ENCODE measurements around the gene UST. TPM values are rescaled to one million over a fixed set of nuclear protein-coding genes. Genes with fewer than 3 reads are reported as not detected.

Gene UST
- polyA plus RNA-seq, 1 donor from 2014 or later, result 7.5 TPM

DNA sequence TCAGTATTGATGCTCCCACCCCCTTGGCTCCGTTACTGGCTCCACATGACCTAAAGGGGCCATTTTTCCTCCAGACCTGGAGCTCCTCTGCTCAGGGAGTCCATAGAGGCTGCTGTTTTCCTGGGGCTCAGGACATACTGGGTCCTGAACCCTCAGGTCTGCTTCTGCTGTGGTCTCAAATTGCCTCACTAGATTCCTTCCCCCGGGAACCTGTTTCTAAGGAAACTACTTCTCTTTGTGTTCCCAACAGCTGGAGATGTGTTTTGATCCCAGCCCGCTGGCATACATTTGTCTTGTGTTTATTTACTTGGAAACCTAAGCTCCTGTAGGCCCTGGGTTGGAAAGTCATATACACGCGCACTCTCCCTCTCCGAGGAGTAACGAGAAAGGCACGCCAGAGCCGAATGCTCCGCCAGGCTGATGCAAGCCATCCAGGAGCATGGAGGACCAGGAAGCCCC, 222.8 kb downstream of the UST start:
- H4K20me1 ChIP-seq (ENCODE audit: insufficient read depth), result no peaks in the 10 kb centered on the region
- no peaks in the 10 kb centered on the region for H3K79me2 ChIP-seq (replicated peaks; ENCODE audit: insufficient read depth, low read length)
- H3K9me2 ChIP-seq (ENCODE audit: insufficient read depth, low read length), result no peaks in the 10 kb centered on the region
- no peaks in the 10 kb centered on the region for H3F3A ChIP-seq (ENCODE audit: insufficient read depth, low read length, poor library complexity, severe bottlenecking)
- no peaks in the 10 kb centered on the region for H3K36me3 ChIP-seq (ENCODE audit: insufficient read depth, low read length)
- no peak overlapping the region for H3K9ac ChIP-seq (ENCODE audit: low read length)
- H3K27ac ChIP-seq (ENCODE audit: low read length), result no peak overlapping the region
- H3K4me2 ChIP-seq (ENCODE audit: low read length), result no peak overlapping the region
- no peak overlapping the region for H2AFZ ChIP-seq (ENCODE audit: low read depth, low read length)
- H3K9me3 ChIP-seq (ENCODE audit: low read length), result no peaks in the 10 kb centered on the region
- H3K4me3 ChIP-seq (ENCODE audit: low read length), result no peak overlapping the region
- TF ChIP-seq EZH2 (IDR thresholded peaks at IDR 0.05; ENCODE audit: borderline replicate concordance, insufficient read depth, low read length, poor library complexity, severe bottlenecking) (no peak), POLR2AphosphoS5 (IDR thresholded peaks at IDR 0.05) (peak; percentile 14)
- TF ChIP-seq, protein P1, sequence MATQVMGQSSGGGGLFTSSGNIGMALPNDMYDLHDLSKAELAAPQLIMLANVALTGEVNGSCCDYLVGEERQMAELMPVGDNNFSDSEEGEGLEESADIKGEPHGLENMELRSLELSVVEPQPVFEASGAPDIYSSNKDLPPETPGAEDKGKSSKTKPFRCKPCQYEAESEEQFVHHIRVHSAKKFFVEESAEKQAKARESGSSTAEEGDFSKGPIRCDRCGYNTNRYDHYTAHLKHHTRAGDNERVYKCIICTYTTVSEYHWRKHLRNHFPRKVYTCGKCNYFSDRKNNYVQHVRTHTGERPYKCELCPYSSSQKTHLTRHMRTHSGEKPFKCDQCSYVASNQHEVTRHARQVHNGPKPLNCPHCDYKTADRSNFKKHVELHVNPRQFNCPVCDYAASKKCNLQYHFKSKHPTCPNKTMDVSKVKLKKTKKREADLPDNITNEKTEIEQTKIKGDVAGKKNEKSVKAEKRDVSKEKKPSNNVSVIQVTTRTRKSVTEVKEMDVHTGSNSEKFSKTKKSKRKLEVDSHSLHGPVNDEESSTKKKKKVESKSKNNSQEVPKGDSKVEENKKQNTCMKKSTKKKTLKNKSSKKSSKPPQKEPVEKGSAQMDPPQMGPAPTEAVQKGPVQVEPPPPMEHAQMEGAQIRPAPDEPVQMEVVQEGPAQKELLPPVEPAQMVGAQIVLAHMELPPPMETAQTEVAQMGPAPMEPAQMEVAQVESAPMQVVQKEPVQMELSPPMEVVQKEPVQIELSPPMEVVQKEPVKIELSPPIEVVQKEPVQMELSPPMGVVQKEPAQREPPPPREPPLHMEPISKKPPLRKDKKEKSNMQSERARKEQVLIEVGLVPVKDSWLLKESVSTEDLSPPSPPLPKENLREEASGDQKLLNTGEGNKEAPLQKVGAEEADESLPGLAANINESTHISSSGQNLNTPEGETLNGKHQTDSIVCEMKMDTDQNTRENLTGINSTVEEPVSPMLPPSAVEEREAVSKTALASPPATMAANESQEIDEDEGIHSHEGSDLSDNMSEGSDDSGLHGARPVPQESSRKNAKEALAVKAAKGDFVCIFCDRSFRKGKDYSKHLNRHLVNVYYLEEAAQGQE (IDR thresholded peaks at IDR 0.05; ENCODE audit: borderline replicate concordance), result no peak
- H3K27me3 ChIP-seq (ENCODE audit: insufficient read depth, low read depth, low read length), result no peaks in the 10 kb centered on the region

GRCh38 chr6:148971031-148971927, 224.4 kb downstream of the UST start:
- Histone ChIP-seq H3K27me3 (ENCODE audit: insufficient read depth, low read depth, low read length) (no peaks in the 10 kb centered on the region), H3K4me2 (ENCODE audit: low read length) (no peak overlapping the region), H3F3A (ENCODE audit: insufficient read depth, low read length, poor library complexity, severe bottlenecking) (no peaks in the 10 kb centered on the region)

More at GRCh38 chr6:148971031-148971927, 224.4 kb downstream of the UST start:
- Histone ChIP-seq H3K9ac (ENCODE audit: low read length) (no peak overlapping the region), H3K4me3 (ENCODE audit: low read length) (no peak overlapping the region), H3K27ac (ENCODE audit: low read length) (no peak overlapping the region), H3K36me3 (ENCODE audit: insufficient read depth, low read length) (no peaks in the 10 kb centered on the region), H3K9me3 (ENCODE audit: low read length) (no peaks in the 10 kb centered on the region), H3K9me2 (ENCODE audit: insufficient read depth, low read length) (no peaks in the 10 kb centered on the region), H2AFZ (ENCODE audit: low read depth, low read length) (no peak overlapping the region), H4K20me1 (ENCODE audit: insufficient read depth) (no peaks in the 10 kb centered on the region), H3K79me2 (replicated peaks; ENCODE audit: insufficient read depth, low read length) (no peaks in the 10 kb centered on the region)
- no peak for TF ChIP-seq POLR2AphosphoS5 (IDR thresholded peaks at IDR 0.05)
- TF ChIP-seq, protein P1 (IDR thresholded peaks at IDR 0.05; ENCODE audit: borderline replicate concordance), result no peak
- TF ChIP-seq CTCF (IDR thresholded peaks at IDR 0.05; ENCODE audit: poor library complexity, severe bottlenecking), result no peak
- no peak for TF ChIP-seq MXI1 (conservative IDR thresholded peaks at IDR 0.05; ENCODE audit: poor library complexity, severe bottlenecking)
- no peak for TF ChIP-seq EZH2 (IDR thresholded peaks at IDR 0.05; ENCODE audit: borderline replicate concordance, insufficient read depth, low read length, poor library complexity, severe bottlenecking)
- no peak for TF ChIP-seq TAF1 (IDR thresholded peaks at IDR 0.05; ENCODE audit: low read depth)
- no peak for TF ChIP-seq EP300 (conservative IDR thresholded peaks at IDR 0.05; ENCODE audit: poor library complexity, severe bottlenecking)
- TF ChIP-seq RAD21 (conservative IDR thresholded peaks at IDR 0.05), result no peak
- TF ChIP-seq SMC3 (conservative IDR thresholded peaks at IDR 0.05; ENCODE audit: poor library complexity), result no peak
